ENCODE data around the gene KCNT1. TPM values are rescaled to one million over a fixed set of nuclear protein-coding genes. Genes with fewer than 3 reads are reported as not detected.

KCNT1 gene
- total RNA-seq, 1 donor from 2014 or later = 0.39 TPM

GRCh38 chr9:135747311-135747710 lies 45.3 kb downstream of the KCNT1 start:
- DNase-seq = no peak

GRCh38 chr9:135748676-135749075 lies 46.7 kb downstream of the KCNT1 start:
- no peak for DNase-seq

- DNase-seq = no peak
Observed at GRCh38 chr9:135749171-135750045, 47.4 kb downstream of the KCNT1 start.

GRCh38 chr9:135750786-135751185 lies 48.8 kb downstream of the KCNT1 start:
- no peak for DNase-seq

GRCh38 chr9:135751501-135751900 lies 49.5 kb downstream of the KCNT1 start:
- DNase-seq = no peak

- DNase-seq = no peak
Observed at GRCh38 chr9:135752281-135753204, 50.6 kb downstream of the KCNT1 start.

GRCh38 chr9:135753391-135754105 lies 51.6 kb downstream of the KCNT1 start:
- DNase-seq = no peak

- no peak for DNase-seq
Observed at GRCh38 chr9:135756576-135756975, 54.6 kb downstream of the KCNT1 start.

GRCh38 chr9:135757356-135757755 lies 55.4 kb downstream of the KCNT1 start:
- DNase-seq = no peak

- DNase-seq = no peak
Observed at GRCh38 chr9:135758056-135758455, 56.1 kb downstream of the KCNT1 start.

- no peak for DNase-seq
Observed at GRCh38 chr9:135758870-135759269, 56.9 kb downstream of the KCNT1 start.

- DNase-seq = no peak
Observed at GRCh38 chr9:135759676-135760300, 57.8 kb downstream of the KCNT1 start.

- DNase-seq = no peak
Observed at GRCh38 chr9:135760465-135760864, 58.5 kb downstream of the KCNT1 start.

GRCh38 chr9:135761150-135761844 lies 59.3 kb downstream of the KCNT1 start:
- no peak for DNase-seq

GRCh38 chr9:135761845-135762168 lies 59.8 kb downstream of the KCNT1 start:
- no peak for DNase-seq

- no peak for DNase-seq
Observed at GRCh38 chr9:135762921-135763320, 60.9 kb downstream of the KCNT1 start.

GRCh38 chr9:135763716-135764446 lies 61.9 kb downstream of the KCNT1 start:
- no peak for DNase-seq

GRCh38 chr9:135764731-135765130 lies 62.7 kb downstream of the KCNT1 start:
- no peak for DNase-seq

GRCh38 chr9:135765416-135765815 lies 63.4 kb downstream of the KCNT1 start:
- no peak for DNase-seq

- no peak for DNase-seq
Observed at GRCh38 chr9:135766251-135766650, 64.3 kb downstream of the KCNT1 start.

GRCh38 chr9:135766707-135767106 lies 64.7 kb downstream of the KCNT1 start:
- no peak for DNase-seq
